ENCODE data around the gene NMRK1. TPM values are rescaled to one million over a fixed set of nuclear protein-coding genes. Genes with fewer than 3 reads are reported as not detected.
A peak's percentile ranks its signal among the peaks of the same experiment; 100 is the strongest.

Gene NMRK1
- polyA plus RNA-seq, 3 donors = 4.3 to 9.8 (median 9.3) TPM

DNA sequence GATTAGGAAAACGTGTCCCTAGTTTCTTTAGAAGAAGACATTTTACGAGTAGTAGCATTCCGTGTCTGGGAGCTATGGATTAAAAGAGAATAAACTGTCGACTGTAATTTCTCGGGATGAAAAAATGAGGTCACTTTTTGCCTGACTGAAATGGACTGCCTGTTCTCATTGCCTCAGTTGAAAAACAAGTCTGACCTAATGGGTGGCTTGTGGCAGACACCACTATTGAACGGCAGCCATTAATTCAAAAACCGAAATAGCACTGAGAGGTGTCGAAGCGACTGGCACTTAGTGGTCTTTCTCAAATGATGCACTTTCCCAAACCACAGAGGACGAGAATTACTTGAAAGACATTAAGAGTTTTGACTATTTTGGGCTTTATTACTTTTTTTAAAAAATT is 35.7 kb upstream of the NMRK1 start:
- H3K79me2 ChIP-seq (ENCODE audit: insufficient read depth, low read length) = peaks cover 95% of the 10 kb centered on the region
- H3K27me3 Mint-ChIP-seq (ENCODE audit: low read depth in 3 of 3) = no peaks in the 10 kb centered on the region
- H3K4me1 Mint-ChIP-seq = peaks cover 25% of the 10 kb centered on the region
- 98% methylated on average over 8 of the region's 10 CpGs for WGBS (ENCODE audit: insufficient coverage)
- H3K4me3 Mint-ChIP-seq = no peak overlapping the region
- peaks cover 31 to 73% of the 10 kb centered on the region in 2 donors for H3K36me3 ChIP-seq (replicated peaks in 1 of 2; ENCODE audit: control insufficient read depth in 1 of 2, insufficient read depth in 2 of 2, low read length in 2 of 2)
- H3K4me2 ChIP-seq (replicated peaks; ENCODE audit: extremely low read depth, low read length, poor library complexity, severe bottlenecking) = no peak overlapping the region
- no peak overlapping the region for H2AFZ ChIP-seq (ENCODE audit: insufficient read depth, low read depth, low read length, poor library complexity, severe bottlenecking)
- H3K36me3 Mint-ChIP-seq = peaks cover 52 to 64% of the 10 kb centered on the region in 2 donors
- no peaks in the 10 kb centered on the region for H3K27me3 ChIP-seq (ENCODE audit: control insufficient read depth in 2 of 2, insufficient read depth in 2 of 2, low read length in 2 of 2)
- no peak overlapping the region for H3K9ac ChIP-seq (ENCODE audit: insufficient read depth, low read length, poor library complexity, severe bottlenecking)
- no peak overlapping the region for H3K4me3 ChIP-seq (replicated peaks in 1 of 3; ENCODE audit: low read depth in 2 of 3, low read length in 3 of 3)
- H4K20me1 ChIP-seq (ENCODE audit: insufficient read depth, low read length) = peaks cover 96% of the 10 kb centered on the region
- no peaks in the 10 kb centered on the region for H3K4me1 ChIP-seq (ENCODE audit: control insufficient read depth in 1 of 2, insufficient read depth in 2 of 2, low read length in 2 of 2)
- no peaks in the 10 kb centered on the region for H3K9me3 ChIP-seq (replicated peaks in 1 of 2; ENCODE audit: control insufficient read depth in 1 of 2, insufficient read depth in 1 of 2, low read length in 2 of 2)
- H3K27ac Mint-ChIP-seq = peak overlapping the region in 1 of 7 donors; percentile 12
- peaks cover 0 to 4% (median 0%) of the 10 kb centered on the region in 7 donors for H3K9me3 Mint-ChIP-seq
- intact Hi-C loops (cut with micrococcal nuclease) = no loop called here
- DNase-seq = no peak
- no peak overlapping the region for H3K27ac ChIP-seq (ENCODE audit: low read depth in 1 of 2, low read length in 2 of 2)
- TF ChIP-seq, protein P1, sequence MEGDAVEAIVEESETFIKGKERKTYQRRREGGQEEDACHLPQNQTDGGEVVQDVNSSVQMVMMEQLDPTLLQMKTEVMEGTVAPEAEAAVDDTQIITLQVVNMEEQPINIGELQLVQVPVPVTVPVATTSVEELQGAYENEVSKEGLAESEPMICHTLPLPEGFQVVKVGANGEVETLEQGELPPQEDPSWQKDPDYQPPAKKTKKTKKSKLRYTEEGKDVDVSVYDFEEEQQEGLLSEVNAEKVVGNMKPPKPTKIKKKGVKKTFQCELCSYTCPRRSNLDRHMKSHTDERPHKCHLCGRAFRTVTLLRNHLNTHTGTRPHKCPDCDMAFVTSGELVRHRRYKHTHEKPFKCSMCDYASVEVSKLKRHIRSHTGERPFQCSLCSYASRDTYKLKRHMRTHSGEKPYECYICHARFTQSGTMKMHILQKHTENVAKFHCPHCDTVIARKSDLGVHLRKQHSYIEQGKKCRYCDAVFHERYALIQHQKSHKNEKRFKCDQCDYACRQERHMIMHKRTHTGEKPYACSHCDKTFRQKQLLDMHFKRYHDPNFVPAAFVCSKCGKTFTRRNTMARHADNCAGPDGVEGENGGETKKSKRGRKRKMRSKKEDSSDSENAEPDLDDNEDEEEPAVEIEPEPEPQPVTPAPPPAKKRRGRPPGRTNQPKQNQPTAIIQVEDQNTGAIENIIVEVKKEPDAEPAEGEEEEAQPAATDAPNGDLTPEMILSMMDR (IDR thresholded peaks at IDR 0.05) = no peak

GRCh38 chr9:75121914-75122558 is 34.1 kb upstream of the NMRK1 start:
- Mint-ChIP-seq H3K36me3 (peaks cover 57 to 73% of the 10 kb centered on the region in 2 donors), H3K4me1 (peaks cover 33% of the 10 kb centered on the region), H3K4me3 (no peak overlapping the region), H3K27ac (peak overlapping the region in 5 of 7 donors; percentile 4 to 64 (median 32)), H3K9me3 (peaks cover 0 to 13% (median 0%) of the 10 kb centered on the region in 7 donors), H3K27me3 (ENCODE audit: low read depth in 3 of 3) (no peaks in the 10 kb centered on the region)
- intact Hi-C loops (cut with micrococcal nuclease) = no loop called here
- peak overlapping the region in 1 of 2 donors; percentile 46 for H3K27ac ChIP-seq (ENCODE audit: low read depth in 1 of 2, low read length in 2 of 2)
- no peak for DNase-seq
- no peak overlapping the region for H2AFZ ChIP-seq (ENCODE audit: insufficient read depth, low read depth, low read length, poor library complexity, severe bottlenecking)
- no peaks in the 10 kb centered on the region for H3K4me1 ChIP-seq (ENCODE audit: control insufficient read depth in 1 of 2, insufficient read depth in 2 of 2, low read length in 2 of 2)
- H3K9ac ChIP-seq (ENCODE audit: insufficient read depth, low read length, poor library complexity, severe bottlenecking) = no peak overlapping the region
- peaks cover 100% of the 10 kb centered on the region for H4K20me1 ChIP-seq (ENCODE audit: insufficient read depth, low read length)
- H3K27me3 ChIP-seq (ENCODE audit: control insufficient read depth in 2 of 2, insufficient read depth in 2 of 2, low read length in 2 of 2) = no peaks in the 10 kb centered on the region
- H3K9me3 ChIP-seq (replicated peaks in 1 of 2; ENCODE audit: control insufficient read depth in 1 of 2, insufficient read depth in 1 of 2, low read length in 2 of 2) = no peaks in the 10 kb centered on the region
- H3K4me2 ChIP-seq (replicated peaks; ENCODE audit: extremely low read depth, low read length, poor library complexity, severe bottlenecking) = no peak overlapping the region
- TF ChIP-seq, protein P1 (IDR thresholded peaks at IDR 0.05) = no peak
- peaks cover 48 to 78% of the 10 kb centered on the region in 2 donors for H3K36me3 ChIP-seq (replicated peaks in 1 of 2; ENCODE audit: control insufficient read depth in 1 of 2, insufficient read depth in 2 of 2, low read length in 2 of 2)
- no peak overlapping the region for H3K4me3 ChIP-seq (replicated peaks in 1 of 3; ENCODE audit: low read depth in 2 of 3, low read length in 3 of 3)
- WGBS (ENCODE audit: insufficient coverage) = 86% methylated on average over 5 of the region's 5 CpGs
- H3K79me2 ChIP-seq (ENCODE audit: insufficient read depth, low read length) = peaks cover 100% of the 10 kb centered on the region
